HL-60/S4 treated with phorbol 12-myristate 13-acetate at 8.2 ng/mL for 4 days and 3 days (cell line): ENCODE measurements around the gene SYNM.

Experiments
- in situ Hi-C: fragments of 300-500 bp; cut with MboI; formaldehyde crosslinking; loops from 2 replicates; pipeline ENCODE4 v1.15.0; 2022; ENCODE audit warnings: low sequenced_read_pairs

Gene SYNM

GRCh38 chr15:99165020-99165790 is 60.3 kb downstream of the SYNM start:
- in situ Hi-C loops = no loop called here

DNA sequence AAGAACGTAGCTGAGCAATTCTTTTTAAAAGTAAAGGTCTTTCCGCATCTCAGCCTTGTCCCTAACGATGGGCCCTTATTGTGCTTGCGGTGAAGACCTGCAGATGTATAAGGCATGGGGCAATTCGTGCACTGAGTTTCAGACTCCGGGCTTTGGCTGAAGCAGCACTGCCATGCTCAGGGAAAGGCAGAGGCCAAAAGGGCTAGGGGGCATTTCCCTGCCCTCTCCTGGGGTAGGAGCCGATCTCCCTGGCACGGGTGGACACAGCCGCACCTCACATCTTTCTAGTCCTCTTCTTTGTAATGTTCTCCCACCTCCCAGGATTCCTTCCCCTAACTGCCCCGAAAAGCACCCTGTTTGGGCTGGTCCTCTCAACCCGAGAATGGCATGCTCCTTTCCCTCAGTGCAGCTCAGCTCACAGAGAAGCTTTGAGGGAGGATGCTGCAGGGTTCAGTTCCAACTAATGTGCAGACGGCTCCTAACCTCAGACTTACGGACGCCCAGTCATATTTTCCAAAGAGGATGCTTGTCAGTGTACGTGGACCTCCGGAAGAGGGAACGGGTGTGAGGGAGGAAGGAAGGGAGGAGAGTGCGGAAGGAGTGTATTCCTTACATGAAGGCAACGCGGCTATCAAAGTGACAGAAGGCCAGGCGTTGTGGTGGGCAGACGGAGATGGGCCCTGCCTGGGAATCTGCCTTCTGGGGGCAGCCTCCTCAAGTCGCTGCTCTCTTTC is 61.2 kb downstream of the SYNM start:
- in situ Hi-C loops = no loop called here

DNA sequence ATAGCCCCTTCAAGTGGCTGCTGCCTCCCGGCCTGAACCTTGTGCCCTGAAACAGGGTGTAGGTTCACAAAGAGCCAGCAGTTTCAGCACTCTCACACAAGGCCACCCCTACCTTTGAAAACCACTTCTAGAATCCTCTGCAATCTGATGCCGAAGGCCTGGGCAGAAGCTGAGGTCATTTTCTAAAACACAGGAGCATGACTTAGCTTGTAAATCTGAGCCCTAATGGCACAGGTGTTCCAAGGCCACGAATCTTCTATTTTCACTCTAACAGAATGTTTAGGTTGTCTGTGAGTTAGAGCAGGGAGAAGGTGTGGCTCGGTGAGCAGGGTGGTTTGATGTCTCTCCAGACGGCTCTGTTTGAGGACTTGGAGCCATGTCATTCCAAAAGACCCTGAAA is 62.3 kb downstream of the SYNM start:
- in situ Hi-C loops = no loop called here

DNA sequence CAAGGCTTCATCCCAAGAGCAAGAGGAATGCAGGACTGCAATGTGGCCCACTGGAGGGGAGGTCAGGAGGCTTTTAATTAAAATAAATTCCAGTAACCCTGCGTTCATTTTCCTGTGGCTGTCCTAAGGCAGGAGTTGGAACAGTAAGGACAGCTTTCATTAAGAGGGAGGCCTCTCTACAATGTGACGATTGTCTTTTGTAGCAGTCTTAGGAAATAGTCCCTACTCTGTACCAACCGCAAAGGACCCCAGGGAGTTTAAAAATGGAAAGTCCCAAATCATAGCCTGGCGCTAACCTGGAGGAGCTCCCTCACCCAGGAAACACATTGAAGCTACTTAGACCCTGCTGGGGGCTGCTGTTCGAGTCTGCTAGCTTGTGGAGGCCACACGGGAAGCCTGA is 62.8 kb downstream of the SYNM start:
- in situ Hi-C loops = no loop called here

DNA sequence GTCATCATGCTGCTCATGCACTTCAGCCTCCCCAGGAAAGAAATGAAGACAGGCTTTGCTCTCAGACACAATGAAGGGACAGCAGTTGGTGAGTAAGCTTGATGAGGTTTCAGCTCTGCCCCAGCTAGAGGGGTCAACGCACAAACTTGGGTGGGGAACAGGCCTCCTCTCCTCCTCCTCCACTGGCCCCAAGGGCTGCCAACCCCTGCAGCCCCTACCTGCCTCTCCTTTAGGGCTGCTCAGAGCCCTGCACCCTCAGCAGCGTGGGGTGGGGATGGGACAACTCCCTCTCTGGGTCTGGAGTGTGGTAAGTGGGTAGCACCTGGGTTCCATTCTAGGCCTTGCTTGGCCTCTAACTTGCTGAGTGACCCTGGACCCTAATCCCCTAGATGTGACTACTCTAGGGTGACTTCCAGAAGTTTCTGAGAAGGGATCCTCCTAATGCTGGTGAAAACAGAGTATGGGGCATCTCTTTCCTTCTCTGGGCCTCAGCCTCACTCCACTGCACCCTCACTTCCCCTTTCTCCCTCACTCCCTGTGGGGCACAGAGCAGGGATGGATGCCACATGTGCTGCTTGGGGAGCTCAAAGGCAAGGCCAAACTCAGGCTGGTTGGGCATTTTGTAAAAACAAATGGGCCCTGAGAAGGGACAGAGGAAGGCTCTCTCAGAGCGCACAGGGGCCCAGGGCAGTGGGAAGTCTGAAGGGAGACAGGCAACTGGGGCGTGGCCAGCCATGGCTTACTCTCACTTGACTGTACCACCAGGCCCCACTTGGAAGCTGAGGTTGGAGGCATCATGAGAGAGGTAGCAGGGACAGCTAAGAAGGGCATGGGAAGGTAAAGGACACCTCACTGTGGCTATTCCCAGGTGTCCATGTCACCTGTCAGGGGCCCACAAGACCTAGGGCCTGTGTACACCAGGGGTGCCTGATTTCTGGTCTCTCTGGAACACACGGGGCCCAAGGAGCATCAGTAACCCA is 64.0 kb downstream of the SYNM start:
- in situ Hi-C loops = no loop called here

DNA sequence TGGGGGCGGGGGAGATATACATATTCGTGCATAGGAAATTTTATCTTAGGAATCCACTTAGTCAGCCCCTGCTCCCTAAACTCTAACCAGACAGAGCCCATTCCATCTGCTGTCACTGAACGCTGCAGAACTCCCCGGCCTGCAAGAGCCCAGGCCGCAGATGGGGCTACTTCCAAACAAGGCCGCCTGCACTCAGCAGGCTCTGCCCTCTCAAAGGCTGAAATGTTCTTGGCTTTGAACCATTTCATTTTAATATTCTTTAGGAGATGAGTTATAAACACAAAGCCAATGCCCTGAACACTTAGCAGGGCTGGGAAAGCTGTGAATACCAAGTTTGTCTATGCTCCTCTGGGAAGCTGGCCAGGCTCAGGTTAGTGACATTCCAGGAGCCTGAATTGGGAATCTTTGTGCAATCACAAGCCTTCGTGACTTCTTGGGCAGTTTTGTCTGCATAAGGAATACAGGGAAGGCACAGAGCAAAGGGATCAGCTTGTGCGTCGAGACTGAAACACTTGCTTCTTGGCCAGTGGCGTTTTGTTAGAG is 65.0 kb downstream of the SYNM start:
- in situ Hi-C loops = no loop called here

GRCh38 chr15:99170476-99171065 is 65.7 kb downstream of the SYNM start:
- in situ Hi-C loops = no loop called here

- in situ Hi-C loops = no loop called here
These were observed 67.3 kb downstream of the SYNM start for GRCh38 chr15:99172171-99172570.

- in situ Hi-C loops = no loop called here
These were observed 68.1 kb downstream of the SYNM start for GRCh38 chr15:99172989-99173388.

DNA sequence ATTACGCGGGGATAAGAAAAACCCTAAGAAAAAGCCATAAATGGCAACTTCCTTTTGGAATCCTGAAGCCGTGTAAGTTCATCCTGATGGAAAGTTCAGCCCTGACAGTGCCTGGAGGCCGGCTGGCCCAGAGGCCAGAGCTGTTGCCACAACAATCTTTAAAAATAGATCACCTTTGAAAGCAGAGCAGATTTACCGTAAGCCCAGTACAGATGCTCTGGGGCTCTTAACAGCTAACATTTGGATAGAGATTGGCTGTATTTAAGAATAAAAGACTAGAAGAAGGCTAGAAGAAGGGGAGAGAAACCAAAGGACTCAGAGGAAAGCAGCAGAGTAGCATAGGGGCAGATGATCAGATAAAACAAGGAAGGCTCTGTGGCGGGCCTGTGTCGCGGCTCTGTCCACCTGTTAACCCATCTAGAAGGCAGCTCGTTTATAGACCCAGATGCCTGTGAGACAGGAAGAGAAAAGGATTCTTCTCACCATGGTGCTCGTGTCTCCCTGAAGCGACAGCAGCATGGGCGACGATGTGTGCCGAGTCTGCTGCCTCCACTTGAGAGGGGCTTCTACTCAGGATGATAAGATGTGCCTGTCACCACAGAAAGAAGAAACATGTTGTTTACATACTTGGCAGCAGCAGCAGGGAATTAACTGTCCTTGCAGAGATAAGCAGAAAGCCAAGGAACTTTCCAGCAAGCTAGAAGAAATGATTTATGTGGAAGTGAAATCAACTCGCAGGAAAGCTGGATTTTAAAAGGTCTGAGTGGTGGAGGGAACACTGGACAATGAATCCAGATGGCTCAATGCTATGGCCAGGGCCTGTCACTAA is 69.9 kb downstream of the SYNM start:
- in situ Hi-C loops = no loop called here

GRCh38 chr15:99176757-99177156 is 71.9 kb downstream of the SYNM start:
- in situ Hi-C loops = no loop called here

DNA sequence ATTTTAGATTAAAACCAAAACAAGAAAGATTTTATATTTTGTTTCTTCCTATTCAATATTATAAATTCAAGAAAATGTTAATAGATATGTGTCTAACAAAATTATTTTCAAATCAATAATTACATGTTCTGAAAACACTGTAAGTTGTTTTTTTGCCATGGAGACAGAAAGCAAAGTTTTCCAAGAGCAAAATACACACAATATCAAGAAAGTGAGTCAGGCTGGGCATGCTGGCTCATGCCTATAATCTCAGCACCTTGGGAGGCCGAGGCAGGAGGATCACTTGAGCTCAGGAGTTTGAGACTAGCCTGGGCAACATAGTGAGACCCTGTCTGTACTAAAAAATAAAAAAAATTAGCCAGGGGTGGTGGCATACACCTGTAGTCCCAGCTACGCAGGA is 72.8 kb downstream of the SYNM start:
- in situ Hi-C loops = no loop called here

GRCh38 chr15:99180086-99180963 is 75.4 kb downstream of the SYNM start:
- in situ Hi-C loops = no loop called here

DNA sequence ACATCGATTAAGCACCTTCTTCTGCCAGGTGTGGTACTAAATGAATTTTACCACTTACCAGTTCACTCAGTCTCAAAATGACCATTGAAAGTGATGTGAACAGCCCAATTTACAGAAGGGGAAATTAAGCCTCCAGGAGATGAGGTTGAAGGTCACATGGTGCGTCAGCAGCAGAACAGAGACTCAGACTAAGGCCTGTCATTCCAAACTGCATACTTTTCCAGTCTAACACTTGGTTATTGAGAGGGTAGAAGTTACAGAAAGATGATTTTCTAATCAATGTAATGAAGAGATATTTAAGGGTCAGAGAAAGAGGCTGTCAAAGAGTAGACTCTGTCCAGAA is 76.1 kb downstream of the SYNM start:
- in situ Hi-C loops = no loop called here

- in situ Hi-C loops = no loop called here
These were observed 76.7 kb downstream of the SYNM start for GRCh38 chr15:99181545-99181971.

GRCh38 chr15:99182791-99183190 is 77.9 kb downstream of the SYNM start:
- in situ Hi-C loops = no loop called here
